Measurements from ENCODE around the gene LRRC46. TPM values are rescaled to one million over a fixed set of nuclear protein-coding genes. Genes with fewer than 3 reads are reported as not detected.

Gene LRRC46
- total RNA-seq, 1 experiment from 2014 or later = 0.12 TPM

DNA sequence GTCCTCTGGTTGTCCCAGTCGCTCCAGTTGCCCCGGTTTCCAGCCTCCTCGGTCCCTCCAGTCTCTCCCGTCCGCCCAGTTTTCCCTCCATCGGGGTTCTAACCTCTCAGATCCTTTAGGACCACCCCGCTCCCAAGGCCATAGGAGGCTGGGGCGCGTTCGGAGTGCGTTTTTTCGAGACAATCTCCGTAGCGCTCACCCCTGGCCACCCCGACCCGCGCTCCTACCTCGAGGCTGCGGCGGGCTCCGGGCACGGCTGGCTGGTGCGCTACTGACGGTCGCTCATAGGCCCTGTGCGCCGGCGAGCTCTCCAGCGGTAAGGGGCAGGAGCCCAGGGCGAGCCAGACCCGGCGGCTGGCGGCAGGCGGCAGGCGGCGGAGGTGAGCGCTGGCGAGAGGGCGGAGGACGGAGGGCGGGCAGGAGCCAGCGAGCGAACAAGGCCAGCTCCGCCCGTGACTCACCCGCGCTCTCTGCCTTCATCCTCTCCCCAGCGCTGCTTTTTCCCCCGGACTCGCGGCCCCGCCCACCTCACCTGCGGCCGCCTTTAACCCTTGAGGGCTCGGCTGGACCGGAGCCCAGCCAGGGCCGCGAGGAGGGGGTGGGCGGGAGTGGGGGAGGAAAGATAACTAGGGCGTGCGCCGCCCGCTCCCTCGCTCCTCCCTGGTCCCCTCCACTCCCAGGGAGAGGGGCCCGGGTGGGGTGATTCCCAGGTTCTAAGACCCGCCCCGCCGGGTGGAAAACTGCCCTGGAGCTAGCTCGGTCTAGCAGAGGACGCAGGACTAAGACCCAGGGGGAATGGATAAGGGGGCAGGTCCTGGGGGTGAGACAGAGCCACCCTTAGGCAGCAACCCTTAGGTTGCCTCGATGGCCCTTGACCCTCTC, 19.5 kb downstream of the LRRC46 start, which contains the start of gene SP6:
Gene SP6 (minus strand): TSS at position 472 of the 882 bp plus-strand sequence. CDS start 2,734 bp downstream, outside the sequence.
- peak; percentile 83 for DNase-seq (ENCODE audit: low read depth)

DNA sequence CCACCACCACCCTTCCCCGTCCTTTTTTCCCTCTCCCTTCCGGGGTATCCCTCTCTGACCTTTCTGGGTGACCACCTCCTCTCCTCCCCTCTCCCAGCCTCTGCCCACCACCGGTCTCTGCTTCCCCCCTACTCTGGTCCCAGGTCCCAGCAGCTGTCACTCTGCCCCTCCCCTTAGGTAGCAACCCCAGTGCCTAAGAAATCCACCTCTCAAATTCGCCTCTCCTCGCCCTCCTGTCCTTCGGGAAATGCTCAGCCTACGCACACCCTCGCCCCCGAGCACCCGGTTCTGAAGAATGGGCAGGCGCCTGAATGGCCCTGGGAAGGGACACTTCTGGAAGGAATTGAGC, 20.3 kb downstream of the LRRC46 start:
- no peak for DNase-seq (ENCODE audit: low read depth)

DNA sequence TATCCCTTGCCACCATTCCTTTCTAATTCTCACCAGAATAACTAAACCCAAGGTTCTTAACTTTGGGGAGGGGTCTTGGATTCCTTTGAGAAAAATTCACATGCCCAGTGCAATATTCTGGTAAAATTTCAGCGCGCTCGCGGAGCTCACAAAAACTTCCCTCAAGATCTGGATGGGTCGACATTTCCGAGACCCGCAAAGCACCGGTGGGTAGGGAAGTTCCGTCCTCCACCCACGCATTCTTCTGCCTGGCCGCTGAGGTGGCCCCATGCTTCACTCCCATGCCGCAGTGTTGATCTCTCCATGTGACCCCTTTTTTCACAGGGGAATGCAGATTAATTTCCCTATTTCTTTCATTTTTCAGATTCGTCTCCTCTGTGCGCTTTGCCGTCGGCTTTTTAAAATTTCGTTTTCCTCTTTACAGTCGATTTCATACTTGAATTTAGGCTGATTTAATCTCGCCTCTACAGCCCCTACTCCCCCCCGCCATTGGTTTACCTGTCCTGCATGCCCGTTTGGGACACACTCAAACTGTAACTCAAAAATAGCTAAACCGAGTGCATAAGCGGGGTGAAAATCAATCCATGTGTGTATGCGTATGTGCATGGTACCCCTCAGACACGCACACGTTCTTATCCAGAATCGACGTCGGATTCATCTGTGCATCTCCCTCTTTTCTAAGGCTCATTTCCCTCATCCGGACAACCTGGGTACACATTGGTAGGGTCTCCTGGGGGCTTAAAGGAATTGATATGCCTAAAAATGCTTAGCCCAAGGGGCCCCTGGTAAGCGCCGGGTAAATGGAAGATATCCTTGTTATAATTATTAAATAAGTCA, 20.9 kb downstream of the LRRC46 start:
- no peak for DNase-seq (ENCODE audit: low read depth)

DNA sequence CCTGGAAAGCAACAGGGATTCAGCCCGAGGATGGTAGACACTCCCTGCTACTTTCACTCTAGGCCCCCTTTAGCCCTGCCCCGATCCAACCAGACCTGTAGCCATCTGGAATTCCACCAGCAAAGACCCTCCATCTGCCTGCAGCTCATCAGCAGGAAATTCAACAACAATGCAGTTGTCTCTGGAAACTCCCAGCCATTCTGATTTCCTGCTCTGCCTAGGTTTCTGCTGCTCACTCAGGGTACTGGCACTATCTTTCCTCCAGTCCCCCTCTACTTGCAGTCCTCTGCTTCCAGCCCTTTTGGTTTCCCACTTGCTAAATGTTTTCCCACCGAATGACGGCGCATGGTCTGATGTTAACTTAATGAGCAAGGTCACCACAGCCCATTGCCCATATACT, 22.1 kb downstream of the LRRC46 start:
- no peak for DNase-seq (ENCODE audit: low read depth)

DNA sequence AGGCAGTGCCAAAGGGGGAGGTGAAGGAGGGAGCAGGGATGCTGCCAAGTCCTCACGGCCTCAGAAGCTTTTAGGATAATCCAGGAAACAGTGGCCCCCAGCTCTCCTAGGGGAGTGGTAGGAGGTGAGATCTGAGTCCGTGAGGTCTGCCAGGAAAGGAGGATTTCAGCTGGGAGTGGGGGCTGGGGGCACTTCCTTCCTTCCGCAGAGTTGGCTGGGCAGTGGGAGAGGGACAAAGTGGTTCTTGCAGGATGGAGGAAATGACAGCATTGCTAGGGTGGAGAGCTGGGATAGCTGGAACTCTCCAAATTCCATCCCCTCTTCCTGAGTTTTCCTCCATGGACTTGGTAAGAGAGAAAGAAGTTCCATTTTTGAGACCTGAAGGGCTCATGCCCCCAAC, 24.3 kb downstream of the LRRC46 start:
- DNase-seq (ENCODE audit: low read depth) = no peak

DNA sequence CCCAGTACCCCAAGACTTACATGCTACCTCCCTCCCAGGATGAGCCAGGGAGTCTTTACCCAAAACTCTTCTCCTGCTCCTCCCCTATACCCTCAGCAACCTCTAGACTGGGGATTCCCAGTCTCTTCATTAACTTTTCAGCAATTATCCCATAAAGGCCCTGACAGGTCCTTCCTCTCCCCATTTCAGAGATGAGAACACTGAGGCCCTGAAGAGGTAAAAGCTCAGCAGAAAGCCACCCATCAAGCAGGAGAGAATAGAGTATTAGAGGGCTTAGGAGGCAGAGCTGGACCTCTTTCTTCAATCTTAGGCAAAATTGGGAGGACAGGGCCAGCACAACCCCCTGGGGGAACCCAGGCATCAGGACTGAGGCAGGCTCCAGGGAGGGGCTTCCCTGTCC, 25.4 kb downstream of the LRRC46 start:
- DNase-seq (ENCODE audit: low read depth) = no peak

DNA sequence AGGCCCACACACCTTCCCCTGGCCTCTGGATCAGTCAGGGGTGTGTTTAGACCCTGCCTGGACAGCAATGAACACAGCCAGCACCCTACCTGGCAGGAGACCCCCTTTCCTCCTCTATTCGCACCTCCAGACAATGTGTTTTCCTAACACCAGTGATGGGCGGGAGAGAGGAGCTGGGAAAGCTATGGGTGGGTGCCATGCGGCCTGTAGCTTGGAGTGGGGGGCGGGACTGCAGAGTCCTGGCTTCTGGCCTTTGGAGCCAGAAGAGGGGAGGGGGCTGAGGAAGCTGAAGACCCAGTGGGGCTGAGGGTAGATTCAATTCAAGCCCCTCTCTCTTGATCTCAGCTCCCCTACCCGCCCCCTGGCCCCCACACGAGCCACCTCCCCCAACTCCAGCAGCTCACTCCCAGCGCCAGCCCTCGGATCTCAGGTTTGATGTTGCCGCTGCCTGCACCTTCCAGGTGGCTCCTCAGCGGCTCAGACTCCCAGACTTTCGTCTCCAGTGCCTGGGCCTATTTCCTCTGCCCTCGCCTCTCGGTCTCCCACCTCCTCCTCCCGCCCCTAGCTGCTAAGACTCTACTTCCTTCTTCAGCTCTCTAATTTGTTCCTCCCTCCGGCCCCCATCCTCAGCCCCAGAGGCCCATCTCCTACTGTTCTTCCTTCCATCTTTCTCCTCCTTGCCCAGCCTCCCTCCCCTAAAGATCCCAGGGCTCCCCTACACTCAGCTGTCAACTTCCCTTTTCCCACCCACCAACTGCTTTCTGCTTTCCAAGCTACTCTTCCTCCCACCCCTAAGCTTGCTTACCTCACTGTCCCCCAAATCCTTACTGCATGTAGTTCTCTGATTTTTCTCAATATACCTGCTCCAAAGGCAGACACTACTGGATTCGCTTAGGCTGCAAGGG, 26.3 kb downstream of the LRRC46 start:
- DNase-seq (ENCODE audit: low read depth) = no peak

DNA sequence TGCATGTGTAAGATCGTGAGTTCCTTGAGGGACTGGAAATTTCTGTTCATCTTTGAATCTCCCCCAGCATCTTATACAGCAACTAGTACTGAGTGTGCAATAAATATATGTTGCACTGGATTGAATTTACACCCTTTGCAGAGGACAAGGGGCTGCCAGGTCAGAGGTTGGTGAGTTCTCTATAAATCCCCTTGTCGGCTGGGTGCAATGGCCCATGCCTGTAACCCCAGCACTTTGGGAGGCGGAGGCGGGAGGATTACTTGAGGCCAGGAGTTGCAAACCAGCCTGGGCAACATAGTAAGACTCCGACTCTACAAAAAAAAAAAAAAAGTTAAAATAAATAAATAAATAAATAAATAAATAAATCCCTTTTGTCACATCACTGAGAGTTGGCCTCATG, 28.9 kb downstream of the LRRC46 start:
- DNase-seq (ENCODE audit: low read depth) = no peak

DNA sequence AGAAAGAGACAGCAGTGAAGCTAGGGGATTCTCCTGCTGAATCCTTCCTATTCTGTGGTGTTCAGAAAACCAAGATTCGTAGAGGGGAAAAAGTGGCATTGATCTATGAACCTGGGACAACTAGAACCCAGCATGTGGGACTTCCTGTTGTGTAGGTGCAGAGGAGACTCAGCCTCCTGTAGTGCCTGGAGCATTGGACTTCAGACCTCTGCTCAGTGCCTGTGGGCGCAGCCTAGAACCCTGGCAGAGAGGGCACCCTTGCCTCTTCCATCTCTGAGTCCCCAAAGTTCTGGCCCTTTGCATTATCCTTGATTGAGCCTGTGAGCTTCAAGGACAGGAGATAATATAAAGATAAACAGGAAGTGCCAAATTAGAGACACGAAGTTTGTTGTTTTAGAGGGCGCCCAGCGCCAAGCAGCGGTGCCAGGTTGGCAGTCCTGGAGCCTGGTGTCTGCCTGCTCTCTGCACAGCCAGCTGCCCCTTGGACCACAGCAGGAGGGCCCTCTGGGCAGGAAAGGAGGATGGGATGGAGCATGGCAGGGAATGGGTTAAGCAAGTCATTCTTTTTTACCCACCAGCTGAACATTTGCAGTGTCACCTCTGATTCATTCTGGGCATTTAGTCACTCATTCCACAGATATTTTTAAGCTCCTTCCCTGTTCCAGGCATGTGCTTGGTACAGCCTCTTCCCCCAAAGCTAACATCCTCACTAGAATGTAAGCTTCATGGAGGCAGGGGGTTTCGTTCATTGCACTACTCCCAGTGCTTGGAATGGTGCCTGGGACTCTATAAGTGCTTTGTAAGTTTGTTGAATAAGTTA, 31.4 kb downstream of the LRRC46 start:
- peak; percentile 89 for DNase-seq (ENCODE audit: low read depth)

DNA sequence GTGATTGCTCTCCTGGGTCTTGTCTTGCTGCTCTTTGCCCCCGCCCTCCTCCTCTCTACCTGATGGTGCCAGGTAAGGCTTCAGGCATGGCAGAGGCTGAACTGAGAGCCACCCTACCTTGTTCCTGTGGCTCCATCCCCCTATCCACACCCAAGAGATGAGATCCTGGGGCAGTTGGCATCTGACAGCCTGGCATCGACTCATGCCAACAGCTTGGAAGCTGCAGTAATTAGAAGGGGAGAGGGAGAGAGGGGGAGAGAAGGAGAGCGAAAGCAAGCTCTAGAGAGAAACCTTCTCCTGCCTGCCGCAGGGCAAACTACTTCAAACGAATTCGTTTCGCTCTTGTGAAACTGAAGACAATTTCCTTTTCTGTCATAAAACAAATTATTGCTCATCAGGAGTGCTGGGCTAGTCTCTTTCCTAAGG, 33.3 kb downstream of the LRRC46 start:
- peak; percentile 87 for DNase-seq (ENCODE audit: low read depth)

DNA sequence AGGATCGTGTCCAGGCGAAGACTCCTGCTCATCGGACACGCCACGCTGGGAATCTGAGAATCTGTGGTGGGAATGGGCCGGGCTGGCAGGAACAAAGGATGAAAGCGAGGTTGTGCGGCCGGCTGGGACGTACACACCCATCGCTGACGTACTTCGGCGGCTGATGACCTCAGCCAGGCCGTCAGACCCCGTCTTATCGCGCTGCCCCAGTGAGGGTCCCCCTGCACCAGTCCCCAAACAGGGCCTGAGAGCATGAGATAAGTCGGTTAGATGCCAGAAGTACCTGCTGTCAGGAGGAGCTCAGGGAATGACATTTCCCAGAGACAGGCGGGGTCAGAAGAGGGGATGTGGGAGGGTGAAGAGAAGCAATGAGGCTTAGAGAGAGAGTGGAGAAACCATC, 35.5 kb downstream of the LRRC46 start:
- no peak for DNase-seq (ENCODE audit: low read depth)

DNA sequence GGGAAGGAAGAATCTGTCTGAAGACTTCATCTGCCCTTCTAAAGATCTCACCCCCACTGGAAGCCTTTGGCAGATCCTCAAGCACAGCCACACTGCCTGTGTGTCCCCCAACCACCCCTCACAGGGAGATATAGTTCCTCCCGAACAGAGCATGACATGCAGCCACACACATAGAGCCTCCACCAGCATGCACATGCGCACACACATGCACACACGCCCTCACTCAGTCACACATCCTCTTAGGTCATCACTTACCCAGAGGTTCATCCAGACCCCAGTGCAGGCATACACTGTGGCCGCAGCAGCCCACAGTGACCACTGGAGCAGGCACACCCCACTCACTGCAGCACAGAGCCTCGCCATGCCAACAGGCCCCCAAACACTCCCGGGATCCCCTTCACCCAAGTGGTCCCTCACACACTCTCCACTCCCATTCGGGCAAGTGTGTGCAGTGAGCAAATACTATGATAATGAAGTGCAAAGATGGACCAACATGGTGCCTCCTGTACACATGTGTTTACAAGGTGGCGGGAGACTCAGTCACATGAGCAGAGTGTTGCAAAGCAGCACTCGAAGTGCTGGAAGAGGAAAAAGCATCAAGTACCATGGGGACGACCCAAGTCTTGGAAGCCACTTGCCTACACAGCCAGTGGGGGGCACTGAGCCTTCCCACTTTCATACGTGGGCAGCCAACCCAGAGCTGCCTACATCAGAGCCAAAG, 36.5 kb downstream of the LRRC46 start:
- DNase-seq (ENCODE audit: low read depth) = no peak

DNA sequence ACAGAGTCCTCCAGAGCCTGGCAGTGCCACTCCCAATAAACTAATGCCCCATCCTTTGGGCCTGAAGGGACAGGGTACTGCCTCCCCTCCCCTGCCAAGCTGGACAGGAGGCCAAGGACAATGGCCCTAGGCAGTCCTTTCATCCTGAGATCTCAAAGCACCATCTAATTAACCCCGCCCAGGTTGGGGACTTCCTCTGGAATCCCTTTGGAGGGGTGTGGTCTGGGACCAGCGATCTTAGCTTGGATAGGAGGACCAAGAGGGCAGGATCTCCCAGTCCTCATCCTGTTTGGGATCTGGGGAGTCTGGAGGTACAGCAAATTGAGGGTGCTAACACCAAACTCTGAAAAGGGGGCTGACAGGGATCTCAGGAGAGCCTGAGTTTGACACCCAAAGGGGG, 37.6 kb downstream of the LRRC46 start:
- DNase-seq (ENCODE audit: low read depth) = peak; percentile 31

DNA sequence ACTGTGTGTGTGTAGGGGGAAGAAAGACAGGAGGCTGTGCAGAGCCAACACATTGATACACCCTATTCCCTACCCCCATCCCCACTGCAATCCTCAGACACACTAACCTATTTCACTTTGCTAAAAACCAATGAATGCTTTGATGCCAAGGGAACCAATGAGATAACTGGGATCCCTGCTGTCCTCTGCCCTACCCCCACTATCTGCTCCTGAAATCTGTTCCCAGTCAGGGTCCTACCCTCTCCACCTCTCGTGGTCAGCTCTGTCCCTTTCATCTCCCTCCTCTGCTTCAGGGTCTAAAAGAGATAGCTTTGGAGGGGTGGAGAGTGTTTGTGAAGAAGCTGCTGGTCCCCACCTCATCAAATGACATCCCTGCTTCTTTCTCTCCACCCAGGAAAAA, 38.6 kb downstream of the LRRC46 start:
- no peak for DNase-seq (ENCODE audit: low read depth)

DNA sequence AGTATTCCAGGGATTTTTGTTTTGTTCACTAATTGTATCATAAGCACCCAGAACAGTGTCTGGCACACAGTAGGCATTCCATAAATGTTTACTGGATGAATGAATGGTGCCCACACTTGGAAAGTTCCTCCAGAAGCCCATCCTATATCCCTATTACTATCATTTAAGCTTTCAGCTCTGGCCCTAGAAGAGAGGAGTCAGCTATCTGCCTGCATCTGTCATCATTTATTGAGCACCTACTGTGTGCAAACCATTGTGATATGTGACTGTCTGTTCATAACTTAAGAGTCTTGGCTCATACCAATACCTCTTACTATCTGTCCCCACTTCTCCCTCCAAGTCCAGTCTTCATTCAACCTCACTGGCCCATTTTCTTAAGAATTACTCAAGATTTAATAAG, 39.6 kb downstream of the LRRC46 start:
- no peak for DNase-seq (ENCODE audit: low read depth)

DNA sequence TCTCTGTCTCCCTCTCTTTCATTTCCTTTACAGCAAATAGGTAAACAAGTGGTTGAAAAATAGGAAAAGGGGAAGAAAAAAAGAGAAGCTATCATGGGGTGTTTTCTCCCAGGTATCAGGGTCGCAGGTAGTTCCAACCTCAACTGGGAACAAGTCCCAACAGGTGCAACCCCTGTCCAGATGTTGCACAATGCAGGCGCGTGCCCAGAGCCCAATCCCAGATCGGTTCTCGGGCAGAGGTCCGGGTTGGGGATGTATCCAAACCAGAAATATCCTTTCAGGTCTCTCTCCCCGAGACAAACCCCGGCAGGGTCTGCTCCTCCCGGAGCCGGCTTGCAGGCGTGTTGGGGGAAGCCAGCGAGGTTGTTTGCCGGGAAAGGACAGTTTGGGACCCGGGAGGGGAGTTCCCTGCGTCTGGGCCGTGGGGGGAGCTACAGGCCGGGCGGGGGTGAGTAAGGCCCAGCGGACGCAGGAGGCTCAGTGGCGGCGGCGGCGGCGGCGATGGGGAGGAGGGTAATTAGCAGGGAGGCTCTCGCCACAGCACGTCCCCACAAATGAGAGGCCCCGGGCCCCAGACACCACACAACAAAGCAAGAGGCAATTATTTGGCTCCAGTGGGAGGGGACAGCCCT, 40.7 kb downstream of the LRRC46 start:
- DNase-seq (ENCODE audit: low read depth) = no peak

DNA sequence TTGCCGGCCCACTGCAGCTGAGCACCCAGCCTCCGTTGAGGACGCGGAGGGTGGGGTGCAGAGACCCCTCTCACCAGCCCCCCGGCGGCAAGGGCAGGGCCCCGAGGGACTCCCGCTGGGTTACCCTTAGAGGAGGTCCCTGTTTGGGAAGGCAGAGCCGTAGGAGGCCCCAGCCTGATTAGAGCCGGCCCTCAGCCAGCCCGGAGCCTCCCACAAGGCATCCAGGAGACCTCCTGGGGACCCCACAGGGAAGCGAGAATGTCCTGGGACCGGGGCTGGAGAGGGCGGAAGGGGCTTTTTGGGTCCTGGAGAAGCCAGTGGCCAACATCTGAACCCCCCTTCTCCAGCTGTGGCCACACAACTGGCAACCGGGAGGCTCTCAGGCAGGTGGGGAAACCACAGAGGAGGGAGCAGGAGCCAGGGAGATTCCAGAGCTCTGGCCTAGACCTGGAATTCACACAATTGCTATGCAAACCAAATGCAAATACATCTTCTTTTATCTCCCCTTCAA, 41.2 kb downstream of the LRRC46 start:
- DNase-seq (ENCODE audit: low read depth) = no peak

DNA sequence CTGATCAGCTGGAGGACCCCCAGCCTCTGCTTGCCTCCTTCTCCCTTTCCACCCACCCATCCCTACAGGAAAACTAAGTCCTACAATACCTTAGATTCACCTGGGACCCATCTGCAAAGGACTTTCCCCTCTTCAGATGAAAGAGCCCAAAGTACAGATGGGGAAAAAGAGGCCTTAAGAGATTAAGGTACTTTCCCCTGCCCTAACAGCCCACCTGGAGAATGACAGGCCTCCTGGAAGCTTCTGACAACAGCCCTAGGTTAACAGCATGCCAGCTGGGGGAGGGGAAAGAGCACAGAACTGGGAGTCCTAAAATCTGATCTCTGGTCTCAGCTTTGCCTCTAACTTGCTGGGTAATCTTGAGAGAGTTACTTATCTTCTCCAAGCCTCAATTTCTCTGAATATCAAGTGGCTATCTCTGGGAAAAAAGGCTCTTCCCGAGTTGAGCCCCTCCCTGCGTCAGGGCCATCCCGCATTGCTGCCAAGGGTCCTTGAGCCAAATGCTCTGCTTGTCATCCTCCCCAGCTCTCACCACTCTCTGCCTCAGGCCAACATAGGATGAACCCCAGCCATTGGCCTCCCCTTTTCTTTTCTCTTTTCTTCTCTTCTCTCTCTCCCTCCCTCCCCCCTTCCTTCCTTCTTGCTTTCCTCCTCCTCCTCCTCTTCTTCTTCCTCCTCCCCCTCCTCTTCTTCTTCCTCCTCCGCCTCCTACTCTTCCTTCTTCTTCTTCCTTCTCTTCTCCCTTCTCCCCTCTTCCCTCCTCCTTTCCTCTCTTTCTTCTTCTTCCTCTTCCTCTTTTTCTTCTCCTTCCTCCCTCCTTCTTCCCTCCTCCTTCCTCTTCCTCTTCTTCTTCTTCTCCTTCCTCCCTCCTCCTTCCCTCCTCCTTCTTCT, 42.0 kb downstream of the LRRC46 start:
- DNase-seq (ENCODE audit: low read depth) = no peak
